ENCODE results near the gene MARCHF5. TPM values are rescaled to one million over a fixed set of nuclear protein-coding genes. Genes with fewer than 3 reads are reported as not detected.

The MARCHF5 gene
- total and polyA plus RNA-seq, 2 of the 4 experiments (the other 2 are of a cell fraction), result 14.9 to 30.0 TPM

DNA sequence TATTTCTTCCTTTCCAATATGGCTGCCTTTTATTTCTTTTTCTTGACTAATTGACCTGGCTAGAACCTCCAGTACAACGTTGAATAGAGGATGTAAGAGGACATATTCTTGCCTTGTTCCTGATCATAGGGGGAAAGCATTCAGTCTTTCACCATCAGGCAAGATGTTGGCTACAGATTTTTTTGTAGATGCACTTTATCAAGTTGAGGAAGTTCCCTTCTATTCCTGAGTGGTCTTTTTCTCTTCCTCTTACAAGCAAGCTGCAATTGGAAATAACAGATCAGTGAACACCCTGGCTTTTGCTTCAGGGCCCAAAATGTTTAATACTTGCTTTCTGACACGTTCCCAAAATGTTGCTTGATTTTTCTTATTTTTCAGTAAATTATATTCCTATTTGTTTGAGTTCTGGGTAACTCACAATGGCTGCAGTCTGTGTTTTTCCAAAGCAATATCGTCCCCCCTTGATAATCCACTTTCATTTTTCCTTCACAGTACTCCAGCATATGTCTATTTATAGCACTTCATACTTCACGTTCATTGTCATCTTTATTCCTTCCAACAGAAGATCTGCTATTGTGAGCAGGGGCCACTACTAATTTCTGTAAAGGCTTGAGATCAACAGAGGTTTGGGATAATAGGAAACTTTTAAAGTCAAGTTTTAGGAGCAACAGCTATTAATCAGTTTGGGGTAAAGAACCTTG lies 11.8 kb upstream of the MARCHF5 start:
- no peak overlapping the region for H3K56ac ChIP-seq (ENCODE audit: extremely low read depth, insufficient read depth, low read length)
- no peak overlapping the region for H3K4ac ChIP-seq (ENCODE audit: low read depth, low read length)
- no peak overlapping the region for H3K14ac ChIP-seq (replicated peaks; ENCODE audit: low read depth, low read length)
- no peak overlapping the region for H2BK20ac ChIP-seq (ENCODE audit: low read depth, low read length)
- H4K91ac ChIP-seq (ENCODE audit: insufficient read depth, low read depth, low read length), result no peak overlapping the region
- H3K4me1 ChIP-seq (ENCODE audit: control insufficient read depth, insufficient read depth, low read length), result peaks cover 2% of the 10 kb centered on the region; the same call in 1 of the 2 replicates
- H4K5ac ChIP-seq (ENCODE audit: low read depth, low read length), result peak overlapping the region; percentile 78; the same call in 1 of the 2 replicates
- in situ Hi-C loops (cut with MboI; ENCODE audit: low sequenced_read_pairs) (no loop called here), intact Hi-C loops (cut with micrococcal nuclease) (no loop called here), dilution Hi-C loops (cut with HindIII; ENCODE audit: low sequenced_read_pairs, unreplicated experiment) (no loop called here)
- H3K9me3 ChIP-seq (ENCODE audit: control insufficient read depth, insufficient read depth, low read length), result no peaks in the 10 kb centered on the region
- H4K20me1 ChIP-seq (ENCODE audit: insufficient read depth, low read length), result no peaks in the 10 kb centered on the region
- H2BK15ac ChIP-seq (ENCODE audit: low read depth, low read length), result no peak overlapping the region
- no peak overlapping the region for H2BK5ac ChIP-seq (ENCODE audit: low read depth, low read length, poor library complexity, severe bottlenecking)
- no peaks in the 10 kb centered on the region; a peak in 1 of 4 replicates for H3K79me1 ChIP-seq (ENCODE audit: low read depth in 1 of 2, low read length in 2 of 2)
- WGBS, 2 experiments (ENCODE audit: extremely low coverage in 2 of 2, insufficient read length in 1 of 2), result no CpG with 5 or more reads among the region's 4 CpGs
- ATAC-seq (ENCODE audit: low read depth), result peak; percentile 35
- H2AK9ac ChIP-seq (replicated peaks; ENCODE audit: low read depth, low read length, poor library complexity), result no peak overlapping the region
- no peaks in the 10 kb centered on the region for H3K36me3 ChIP-seq (ENCODE audit: control insufficient read depth, insufficient read depth, low read length)
- ChIA-PET CTCF (no interaction called here), POLR2A (ENCODE audit: unreplicated experiment) (no interaction called here)
- peak overlapping the region; percentile 97 for H3K4me2 ChIP-seq (ENCODE audit: low read depth, low read length)
- H3K27ac ChIP-seq (ENCODE audit: insufficient read depth, low read length), result no peak overlapping the region
- peak overlapping the region; percentile 59; the same call in 1 of the 2 replicates for H3K18ac ChIP-seq (ENCODE audit: low read depth, low read length)
- H3K9me1 ChIP-seq (ENCODE audit: insufficient read depth, low read length), result no peaks in the 10 kb centered on the region
- no peak overlapping the region for H2AK5ac ChIP-seq (ENCODE audit: low read depth, low read length)
- no peak overlapping the region for H2AFZ ChIP-seq (replicated peaks; ENCODE audit: low read length, poor library complexity)
- DNase-seq, result peak; percentile 44
- H3K9ac ChIP-seq (ENCODE audit: low read depth, low read length), result no peak overlapping the region
- TF ChIP-seq SMC3 (IDR thresholded peaks at IDR 0.05; ENCODE audit: low read depth, low read length), result no peak
- TF ChIP-seq MAZ (IDR thresholded peaks at IDR 0.05; ENCODE audit: borderline replicate concordance, low read depth, low read length), result no peak
- no peak for TF ChIP-seq POLR2A (IDR thresholded peaks at IDR 0.05; ENCODE audit: low read depth, low read length)
- H3K4me3 ChIP-seq (ENCODE audit: insufficient read depth, low read depth, low read length), result peak overlapping the region; percentile 32; the same call in 1 of the 2 replicates
- no peaks in the 10 kb centered on the region for H3K27me3 ChIP-seq (ENCODE audit: control insufficient read depth, insufficient read depth, low read length)
- H4K8ac ChIP-seq (ENCODE audit: low read depth in 2 of 2, low read length in 2 of 2), result peak overlapping the region in 1 of 2 experiments; percentile 70; a peak in 1 of 4 replicates
- no peak overlapping the region for H3K23ac ChIP-seq (ENCODE audit: low read depth, low read length)
- no peak overlapping the region for H2BK120ac ChIP-seq (ENCODE audit: low read depth, low read length)
- no TSS peak for BruUV-seq (replicated peaks)
